Measurements from ENCODE around the gene PMEPA1.

Gene PMEPA1

DNA sequence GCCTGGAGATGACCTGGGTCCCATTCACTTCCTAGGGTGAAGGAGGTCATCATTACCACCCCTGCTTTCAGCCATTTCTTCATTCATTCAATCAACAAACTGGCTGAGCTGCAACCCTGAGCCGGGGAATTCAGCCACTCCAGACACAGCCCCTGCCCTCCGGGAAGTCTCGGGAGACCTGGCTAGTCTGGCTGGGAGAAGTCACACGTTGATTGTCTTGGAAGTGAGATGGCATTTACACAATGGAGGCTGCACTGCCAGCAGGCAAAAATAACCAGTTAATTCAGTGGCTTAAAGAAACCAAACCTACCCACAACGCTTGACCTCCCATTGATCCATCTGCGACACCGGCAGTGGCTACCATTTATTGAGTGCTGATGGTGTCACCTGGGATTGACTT lies 2.0 kb upstream of the PMEPA1 start:
- Histone ChIP-seq H2BK120ac (ENCODE audit: low read depth, low read length) (no peak overlapping the region), H3K9ac (ENCODE audit: low read depth, low read length, poor library complexity) (no peak overlapping the region), H3K4me1 (ENCODE audit: control insufficient read depth in 2 of 2, insufficient read depth in 1 of 2, low read depth in 1 of 2, low read length in 2 of 2) (peaks cover 3 to 17% of the 10 kb centered on the region in 2 donors), H3K23ac (ENCODE audit: low read depth, low read length, poor library complexity) (no peak overlapping the region), H2BK5ac (ENCODE audit: low read length) (no peak overlapping the region), H3K14ac (ENCODE audit: low read length) (no peak overlapping the region), H3K36me3 (replicated peaks in 1 of 2; ENCODE audit: control insufficient read depth in 2 of 2, insufficient read depth in 2 of 2, low read length in 2 of 2) (no peaks in the 10 kb centered on the region), H2AFZ (ENCODE audit: low read length) (no peak overlapping the region), H4K91ac (ENCODE audit: low read depth, low read length, poor library complexity) (no peak overlapping the region), H3K27me3 (ENCODE audit: control insufficient read depth in 3 of 3, insufficient read depth in 3 of 3, low read depth in 1 of 3, low read length in 3 of 3) (peaks cover 18 to 69% (median 55%) of the 10 kb centered on the region in 3 experiments), H2AK5ac (ENCODE audit: low read depth, low read length) (no peak overlapping the region), H3K27ac (replicated peaks; ENCODE audit: low read length) (no peak overlapping the region), H3K4me3 (ENCODE audit: low read length in 2 of 2) (peak overlapping the region in 1 of 2 donors; percentile 2), H3K79me1 (ENCODE audit: low read depth, low read length) (no peaks in the 10 kb centered on the region), H4K8ac (ENCODE audit: low read depth, low read length) (no peak overlapping the region), H2BK15ac (ENCODE audit: low read length) (no peak overlapping the region), H3K18ac (ENCODE audit: low read length) (no peak overlapping the region), H3K4ac (ENCODE audit: low read length) (no peak overlapping the region), H3K4me2 (ENCODE audit: insufficient read depth, low read length, poor library complexity, severe bottlenecking) (no peak overlapping the region), H2BK12ac (ENCODE audit: low read length) (no peak overlapping the region), H3K9me3 (replicated peaks in 1 of 2; ENCODE audit: control insufficient read depth in 2 of 2, insufficient read depth in 1 of 2, low read depth in 1 of 2, low read length in 2 of 2) (no peaks in the 10 kb centered on the region)
- DNase-seq (ENCODE audit: low spot score), result no peak
- WGBS, 2 donors (ENCODE audit: extremely low coverage in 2 of 2, insufficient read length in 2 of 2, insufficient replicate concordance in 1 of 2), result no CpG with 5 or more reads among the region's 7 CpGs

DNA sequence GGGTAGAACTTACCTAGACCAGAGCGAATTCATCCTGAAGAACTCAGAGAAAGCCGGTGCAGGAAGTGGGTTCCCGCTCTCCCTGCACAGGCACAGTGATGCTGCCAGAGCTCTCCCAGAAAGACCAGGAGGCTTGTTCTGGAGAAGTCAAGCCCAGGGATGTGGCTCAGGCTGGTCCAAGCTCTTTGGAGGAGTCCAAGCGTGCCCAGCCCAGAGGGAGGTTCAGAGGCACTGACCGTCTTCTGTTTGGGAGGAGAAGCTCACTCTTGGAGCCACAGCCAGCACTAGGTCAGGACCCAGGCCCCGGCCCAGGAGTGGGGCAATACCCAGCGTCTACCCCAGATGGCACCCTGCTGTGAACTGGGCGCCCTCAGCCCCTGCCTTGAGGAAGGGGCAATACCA lies 1.5 kb upstream of the PMEPA1 start:
- H2AK5ac ChIP-seq (ENCODE audit: low read depth, low read length), result no peak overlapping the region
- H3K27ac ChIP-seq (replicated peaks; ENCODE audit: low read length), result no peak overlapping the region
- no peak overlapping the region for H2BK15ac ChIP-seq (ENCODE audit: low read length)

DNA sequence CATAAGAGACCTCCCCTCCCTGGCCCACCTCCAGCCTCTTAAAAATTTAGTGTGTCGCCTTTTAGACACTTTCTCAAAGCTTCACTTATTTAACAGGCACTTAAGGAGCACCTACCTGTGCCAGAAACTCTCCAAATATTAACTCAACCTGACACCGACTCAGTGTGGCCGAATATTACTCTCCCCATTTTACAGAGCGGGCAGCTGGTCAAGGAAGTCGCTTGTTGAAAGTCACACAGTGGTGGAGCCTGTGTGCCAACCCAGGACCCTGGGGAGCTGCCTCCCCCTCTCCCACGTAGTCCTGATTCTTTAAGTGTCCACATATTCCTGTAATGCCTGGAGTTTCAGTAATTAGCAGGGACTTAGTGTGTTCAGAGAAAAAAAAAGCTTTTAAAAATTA lies 1.0 kb upstream of the PMEPA1 start:
- no peak overlapping the region for H3K4me2 ChIP-seq (ENCODE audit: insufficient read depth, low read length, poor library complexity, severe bottlenecking)
- no peaks in the 10 kb centered on the region for H3K79me1 ChIP-seq (ENCODE audit: low read depth, low read length)
- no peak overlapping the region for H2BK120ac ChIP-seq (ENCODE audit: low read depth, low read length)
- H3K4me3 ChIP-seq (ENCODE audit: low read length in 2 of 2), result peak overlapping the region in 1 of 2 donors; percentile 54
- no peak overlapping the region for H2AK5ac ChIP-seq (ENCODE audit: low read depth, low read length)
- peaks cover 3 to 17% of the 10 kb centered on the region in 2 donors for H3K4me1 ChIP-seq (ENCODE audit: control insufficient read depth in 2 of 2, insufficient read depth in 1 of 2, low read depth in 1 of 2, low read length in 2 of 2)
- H2BK12ac ChIP-seq (ENCODE audit: low read length), result no peak overlapping the region
- no CpG with 5 or more reads among the region's 6 CpGs for WGBS, 2 donors (ENCODE audit: extremely low coverage in 2 of 2, insufficient read length in 2 of 2, insufficient replicate concordance in 1 of 2)
- H2BK5ac ChIP-seq (ENCODE audit: low read length), result no peak overlapping the region
- no peak for DNase-seq (ENCODE audit: low spot score)
- peaks cover 20 to 61% (median 61%) of the 10 kb centered on the region in 3 experiments for H3K27me3 ChIP-seq (ENCODE audit: control insufficient read depth in 3 of 3, insufficient read depth in 3 of 3, low read depth in 1 of 3, low read length in 3 of 3)
- H3K36me3 ChIP-seq (replicated peaks in 1 of 2; ENCODE audit: control insufficient read depth in 2 of 2, insufficient read depth in 2 of 2, low read length in 2 of 2), result no peaks in the 10 kb centered on the region
- no peak overlapping the region for H3K18ac ChIP-seq (ENCODE audit: low read length)
- H2AFZ ChIP-seq (ENCODE audit: low read length), result peak overlapping the region; percentile 99
- H3K9ac ChIP-seq (ENCODE audit: low read depth, low read length, poor library complexity), result no peak overlapping the region
- H3K4ac ChIP-seq (ENCODE audit: low read length), result no peak overlapping the region
- no peaks in the 10 kb centered on the region for H3K9me3 ChIP-seq (replicated peaks in 1 of 2; ENCODE audit: control insufficient read depth in 2 of 2, insufficient read depth in 1 of 2, low read depth in 1 of 2, low read length in 2 of 2)
- no peak overlapping the region for H3K23ac ChIP-seq (ENCODE audit: low read depth, low read length, poor library complexity)
- H3K14ac ChIP-seq (ENCODE audit: low read length), result no peak overlapping the region
- no peak overlapping the region for H2BK15ac ChIP-seq (ENCODE audit: low read length)
- no peak overlapping the region for H4K91ac ChIP-seq (ENCODE audit: low read depth, low read length, poor library complexity)
- no peak overlapping the region for H4K8ac ChIP-seq (ENCODE audit: low read depth, low read length)
- no peak overlapping the region for H3K27ac ChIP-seq (replicated peaks; ENCODE audit: low read length)

More for the DNA sequence above, 1.5 kb upstream of the PMEPA1 start:
- H2BK120ac ChIP-seq (ENCODE audit: low read depth, low read length), result no peak overlapping the region
- no peak overlapping the region for H3K9ac ChIP-seq (ENCODE audit: low read depth, low read length, poor library complexity)
- peak overlapping the region; percentile 17 for H3K18ac ChIP-seq (ENCODE audit: low read length)
- no peak overlapping the region for H4K91ac ChIP-seq (ENCODE audit: low read depth, low read length, poor library complexity)
- no peaks in the 10 kb centered on the region for H3K9me3 ChIP-seq (replicated peaks in 1 of 2; ENCODE audit: control insufficient read depth in 2 of 2, insufficient read depth in 1 of 2, low read depth in 1 of 2, low read length in 2 of 2)
- no peaks in the 10 kb centered on the region for H3K79me1 ChIP-seq (ENCODE audit: low read depth, low read length)
- WGBS, 2 donors (ENCODE audit: extremely low coverage in 2 of 2, insufficient read length in 2 of 2, insufficient replicate concordance in 1 of 2), result no CpG with 5 or more reads among the region's 8 CpGs
- no peak overlapping the region for H3K23ac ChIP-seq (ENCODE audit: low read depth, low read length, poor library complexity)
- no peak overlapping the region for H3K14ac ChIP-seq (ENCODE audit: low read length)
- no peak overlapping the region for H3K4me2 ChIP-seq (ENCODE audit: insufficient read depth, low read length, poor library complexity, severe bottlenecking)
- peaks cover 19 to 66% (median 56%) of the 10 kb centered on the region in 3 experiments for H3K27me3 ChIP-seq (ENCODE audit: control insufficient read depth in 3 of 3, insufficient read depth in 3 of 3, low read depth in 1 of 3, low read length in 3 of 3)
- peaks cover 3 to 17% of the 10 kb centered on the region in 2 donors for H3K4me1 ChIP-seq (ENCODE audit: control insufficient read depth in 2 of 2, insufficient read depth in 1 of 2, low read depth in 1 of 2, low read length in 2 of 2)
- no peaks in the 10 kb centered on the region for H3K36me3 ChIP-seq (replicated peaks in 1 of 2; ENCODE audit: control insufficient read depth in 2 of 2, insufficient read depth in 2 of 2, low read length in 2 of 2)
- H4K8ac ChIP-seq (ENCODE audit: low read depth, low read length), result no peak overlapping the region
- H3K4ac ChIP-seq (ENCODE audit: low read length), result no peak overlapping the region
- no peak for DNase-seq (ENCODE audit: low spot score)
- no peak overlapping the region for H2BK12ac ChIP-seq (ENCODE audit: low read length)
- H3K4me3 ChIP-seq (ENCODE audit: low read length in 2 of 2), result no peak overlapping the region
- H2BK5ac ChIP-seq (ENCODE audit: low read length), result no peak overlapping the region
- no peak overlapping the region for H2AFZ ChIP-seq (ENCODE audit: low read length)

DNA sequence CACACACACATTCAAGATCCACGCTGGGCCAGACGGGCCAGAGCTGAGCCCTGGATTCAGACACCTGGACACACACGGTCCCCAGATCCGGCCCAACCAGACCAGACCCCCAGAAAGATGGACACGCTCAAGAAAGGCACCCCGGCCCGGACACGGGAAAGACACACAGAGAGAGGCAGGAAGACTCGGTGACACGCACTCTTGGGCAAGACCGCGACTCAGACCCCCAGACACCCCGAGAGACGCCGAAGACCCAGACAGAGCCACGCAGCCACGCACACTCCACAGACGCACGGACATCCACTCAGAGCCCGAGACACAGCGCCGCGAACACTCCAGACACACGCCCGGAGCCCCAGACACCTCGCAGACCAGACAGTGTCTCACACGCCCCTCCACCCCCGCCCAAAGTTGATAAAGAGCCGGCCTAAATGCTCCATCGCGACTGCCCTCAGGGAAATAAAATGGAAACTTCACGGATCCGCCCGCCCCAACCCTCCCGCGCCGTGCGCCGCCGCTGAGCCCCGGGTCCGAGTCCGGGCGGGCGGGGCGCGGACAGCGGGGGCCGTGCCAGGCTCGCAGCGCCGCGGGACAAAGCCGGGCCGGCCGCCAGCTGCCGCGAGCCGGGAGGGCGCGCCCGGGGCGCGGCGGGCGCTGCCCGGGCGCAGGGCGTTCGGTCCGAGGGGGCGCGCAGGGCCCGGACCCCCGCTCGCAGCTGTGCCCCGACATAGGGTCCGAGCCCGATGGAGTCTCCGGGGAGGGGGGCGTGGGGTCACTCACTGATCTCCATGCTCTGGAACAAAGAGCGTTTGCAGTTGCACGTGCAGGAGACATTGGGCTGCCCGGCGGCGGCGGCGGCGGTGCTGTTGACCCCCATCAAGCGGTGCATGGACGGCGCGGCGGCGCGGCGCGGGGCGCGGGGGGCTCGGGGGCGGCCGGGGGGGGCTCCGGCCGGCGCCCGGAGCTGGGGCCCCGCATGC lies 831 bp downstream of the PMEPA1 start:
- Histone ChIP-seq H3K18ac (ENCODE audit: low read length) (peak overlapping the region; percentile 27), H3K36me3 (replicated peaks in 1 of 2; ENCODE audit: control insufficient read depth in 2 of 2, insufficient read depth in 2 of 2, low read length in 2 of 2) (no peaks in the 10 kb centered on the region), H2BK12ac (ENCODE audit: low read length) (no peak overlapping the region), H3K14ac (ENCODE audit: low read length) (peak overlapping the region; percentile 42), H3K4me1 (ENCODE audit: control insufficient read depth in 2 of 2, insufficient read depth in 1 of 2, low read depth in 1 of 2, low read length in 2 of 2) (peaks cover 3 to 28% of the 10 kb centered on the region in 2 donors), H3K4me3 (ENCODE audit: low read length in 2 of 2) (peak overlapping the region; percentile 54 to 61), H2BK5ac (ENCODE audit: low read length) (no peak overlapping the region), H3K9ac (ENCODE audit: low read depth, low read length, poor library complexity) (no peak overlapping the region), H2AFZ (ENCODE audit: low read length) (peak overlapping the region; percentile 79), H2BK120ac (ENCODE audit: low read depth, low read length) (no peak overlapping the region), H3K79me1 (ENCODE audit: low read depth, low read length) (no peaks in the 10 kb centered on the region), H3K4me2 (ENCODE audit: insufficient read depth, low read length, poor library complexity, severe bottlenecking) (peak overlapping the region; percentile 92), H4K91ac (ENCODE audit: low read depth, low read length, poor library complexity) (no peak overlapping the region), H4K8ac (ENCODE audit: low read depth, low read length) (no peak overlapping the region), H3K9me3 (replicated peaks in 1 of 2; ENCODE audit: control insufficient read depth in 2 of 2, insufficient read depth in 1 of 2, low read depth in 1 of 2, low read length in 2 of 2) (no peaks in the 10 kb centered on the region), H2AK5ac (ENCODE audit: low read depth, low read length) (no peak overlapping the region), H3K23ac (ENCODE audit: low read depth, low read length, poor library complexity) (peak overlapping the region; percentile 94), H3K27me3 (ENCODE audit: control insufficient read depth in 3 of 3, insufficient read depth in 3 of 3, low read depth in 1 of 3, low read length in 3 of 3) (peaks cover 20 to 71% (median 48%) of the 10 kb centered on the region in 3 experiments), H2BK15ac (ENCODE audit: low read length) (no peak overlapping the region), H3K4ac (ENCODE audit: low read length) (no peak overlapping the region), H3K27ac (replicated peaks; ENCODE audit: low read length) (no peak overlapping the region)
- WGBS, 2 donors (ENCODE audit: extremely low coverage in 2 of 2, insufficient read length in 2 of 2, insufficient replicate concordance in 1 of 2), result no CpG with 5 or more reads among the region's 108 CpGs
- DNase-seq (ENCODE audit: low spot score), result no peak
